ENCODE data around the gene WSCD1. TPM values are rescaled to one million over a fixed set of nuclear protein-coding genes. Genes with fewer than 3 reads are reported as not detected.

WSCD1 gene
- total and polyA plus RNA-seq, 12 donors: 2.1 to 17.9 (median 8.7) TPM

- no peak for TF ChIP-seq CTCF (IDR thresholded peaks at IDR 0.05)
- TF ChIP-seq POLR2A (IDR thresholded peaks at IDR 0.05): no peak
- H3K4me3 ChIP-seq: peak overlapping the region in 2 of 4 donors; percentile 45 to 83
- intact Hi-C loops (cut with DNase I): loop anchor here in 1 of 2 donors (10.0 kb wide), 1 partner anchor 344 kb away; no protein-coding TSS in a partner anchor
- peaks cover 0 to 6% of the 10 kb centered on the region in 2 donors for H3K4me1 ChIP-seq (replicated peaks in 1 of 2)
- H3K27ac ChIP-seq: peak overlapping the region in 1 of 5 donors; percentile 22
- no peaks in the 10 kb centered on the region for H3K9me3 ChIP-seq (replicated peaks in 1 of 3)
- H3K36me3 ChIP-seq (replicated peaks in 1 of 2): no peaks in the 10 kb centered on the region
- 0 to 1% (median 1%) methylated on average over 1 to 70 of the region's 70 CpGs; no CpG with 5 or more reads in 1 of the 4 donors for WGBS, 4 donors
- DNase-seq: peak in 3 of 7 donors; percentile 26 to 34 (median 32)
- H3K27me3 ChIP-seq: no peaks in the 10 kb centered on the region
Measured at GRCh38 chr17:6070430-6070912, 292 bp downstream of the WSCD1 start.

DNA sequence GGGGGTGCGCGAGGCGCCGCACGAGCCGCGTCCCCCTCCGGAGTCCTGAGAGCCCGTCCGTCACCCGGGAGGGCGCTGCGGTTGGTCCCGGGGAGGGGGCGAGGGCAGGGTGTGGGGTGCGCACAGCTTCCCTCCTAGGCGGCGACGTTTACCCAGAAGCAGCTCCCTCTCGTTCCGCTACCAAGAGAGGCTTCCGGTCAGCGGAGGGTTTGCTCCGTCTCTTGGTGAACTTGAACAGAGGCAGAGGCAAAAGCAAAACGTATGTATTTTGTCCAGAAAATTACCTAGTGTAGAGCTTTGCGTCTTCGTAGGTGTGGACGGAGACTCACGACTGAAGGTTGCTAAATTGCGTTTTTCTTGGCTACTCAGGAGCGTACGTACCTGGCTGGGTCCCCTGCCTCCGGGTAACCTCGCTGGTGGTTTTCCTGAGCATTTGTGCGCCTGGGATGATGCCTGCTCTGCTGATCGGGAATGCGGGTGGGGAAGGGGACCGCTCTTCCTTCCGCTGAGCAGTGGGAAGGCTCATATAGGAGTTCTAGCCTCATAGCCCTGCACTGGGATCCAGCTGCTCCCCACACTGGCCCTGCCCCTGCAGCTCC lies 833 bp downstream of the WSCD1 start:
- H3K36me3 ChIP-seq (replicated peaks in 1 of 2): no peaks in the 10 kb centered on the region
- no peaks in the 10 kb centered on the region for H3K27me3 ChIP-seq
- peaks cover 0 to 6% of the 10 kb centered on the region in 2 donors for H3K4me1 ChIP-seq (replicated peaks in 1 of 2)
- intact Hi-C loops (cut with DNase I): loop anchor here in 1 of 2 donors (10.0 kb wide), 1 partner anchor 344 kb away; no protein-coding TSS in a partner anchor
- no peak overlapping the region for H3K27ac ChIP-seq
- no peak for TF ChIP-seq CTCF (IDR thresholded peaks at IDR 0.05)
- no peak for TF ChIP-seq POLR2A (IDR thresholded peaks at IDR 0.05)
- peak overlapping the region in 2 of 4 donors; percentile 45 to 83 for H3K4me3 ChIP-seq
- DNase-seq: peak; percentile 24 to 55 (median 42)
- 4 to 7% (median 6%) methylated on average over 21 to 39 of the region's 39 CpGs for WGBS, 4 donors
- no peaks in the 10 kb centered on the region for H3K9me3 ChIP-seq (replicated peaks in 1 of 3)

DNA sequence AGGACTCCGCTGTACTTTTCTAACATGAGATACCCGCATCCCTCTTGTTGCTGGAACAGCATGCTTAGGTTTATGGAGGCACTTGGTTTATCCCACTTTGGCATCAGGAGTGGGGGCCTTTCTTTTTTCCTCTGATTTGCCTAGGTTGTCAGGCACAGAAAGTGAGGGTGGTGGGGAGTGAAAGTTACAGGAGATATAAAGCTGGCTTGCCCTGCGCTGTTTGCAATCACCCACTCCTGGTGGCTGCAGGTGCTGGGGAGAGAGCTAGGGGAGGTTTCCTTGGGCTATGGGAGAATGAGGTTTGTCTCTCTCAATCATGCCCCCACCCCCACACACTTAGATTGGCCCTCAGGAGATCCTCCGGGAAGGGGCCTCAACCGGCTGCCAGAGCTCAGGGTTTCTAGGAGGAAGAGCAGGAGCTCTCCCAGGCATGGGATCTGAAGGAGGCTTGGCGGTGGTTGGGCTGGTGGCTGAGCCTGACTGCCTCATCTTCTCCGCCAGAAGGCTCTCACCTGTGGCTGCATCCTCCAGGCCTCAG lies 1.4 kb downstream of the WSCD1 start:
- Histone ChIP-seq H3K9me3 (replicated peaks in 1 of 3) (no peaks in the 10 kb centered on the region), H3K4me1 (replicated peaks in 1 of 2) (peaks cover 0 to 6% of the 10 kb centered on the region in 2 donors), H3K36me3 (replicated peaks in 1 of 2) (no peaks in the 10 kb centered on the region), H3K4me3 (peak overlapping the region in 1 of 4 donors; percentile 83), H3K27me3 (no peaks in the 10 kb centered on the region), H3K27ac (no peak overlapping the region)
- no peak for DNase-seq
- TF ChIP-seq POLR2A (IDR thresholded peaks at IDR 0.05) (no peak), CTCF (IDR thresholded peaks at IDR 0.05) (no peak)
- WGBS, 4 donors: 73 to 84% (median 79%) methylated on average over 3 to 7 of the region's 7 CpGs
- intact Hi-C loops (cut with DNase I): loop anchor here in 1 of 2 donors (10.0 kb wide), 1 partner anchor 343 kb away; no protein-coding TSS in a partner anchor

- no peak overlapping the region for H3K4me3 ChIP-seq
- TF ChIP-seq CTCF (IDR thresholded peaks at IDR 0.05): no peak
- TF ChIP-seq POLR2A (IDR thresholded peaks at IDR 0.05): no peak
- no peak for DNase-seq
- no peaks in the 10 kb centered on the region for H3K27me3 ChIP-seq
- no peak overlapping the region for H3K27ac ChIP-seq
- peaks cover 0 to 6% of the 10 kb centered on the region in 2 donors for H3K4me1 ChIP-seq (replicated peaks in 1 of 2)
- H3K9me3 ChIP-seq (replicated peaks in 1 of 3): no peaks in the 10 kb centered on the region
- intact Hi-C loops (cut with DNase I): loop anchor here in 1 of 2 donors (10.0 kb wide), 1 partner anchor 343 kb away; no protein-coding TSS in a partner anchor
- H3K36me3 ChIP-seq (replicated peaks in 1 of 2): no peaks in the 10 kb centered on the region
- 80 to 100% (median 92%) methylated on average over 1 to 3 of the region's 3 CpGs for WGBS, 4 donors
Measured at GRCh38 chr17:6072157-6072556, 2.0 kb downstream of the WSCD1 start.

Data from adrenal gland (tissue), 12 donors.